ENCODE results near the gene CHD3. TPM values are rescaled to one million over a fixed set of nuclear protein-coding genes. Genes with fewer than 3 reads are reported as not detected.

CHD3 gene
- total RNA-seq, 1 donor from 2014 or later, result 30.3 TPM

GRCh38 chr17:7850701-7851437, 37.7 kb upstream of the CHD3 start:
- no peak for TF ChIP-seq CTCF (conservative IDR thresholded peaks at IDR 0.05; ENCODE audit: low read depth, low read length)
- H3K4me3 ChIP-seq (ENCODE audit: low read depth, low read length), result no peak overlapping the region
- no peak for DNase-seq (ENCODE audit: low read depth)

GRCh38 chr17:7851438-7852261, 36.9 kb upstream of the CHD3 start:
- peak; percentile 85 for TF ChIP-seq CTCF (conservative IDR thresholded peaks at IDR 0.05; ENCODE audit: low read depth, low read length)
- no peak overlapping the region for H3K4me3 ChIP-seq (ENCODE audit: low read depth, low read length)
- no peak for DNase-seq (ENCODE audit: low read depth)

GRCh38 chr17:7852262-7852670, 36.3 kb upstream of the CHD3 start:
- no peak overlapping the region for H3K4me3 ChIP-seq (ENCODE audit: low read depth, low read length)
- TF ChIP-seq CTCF (conservative IDR thresholded peaks at IDR 0.05; ENCODE audit: low read depth, low read length), result no peak
- no peak for DNase-seq (ENCODE audit: low read depth)

GRCh38 chr17:7852919-7853690, 35.5 kb upstream of the CHD3 start:
- no peak for DNase-seq (ENCODE audit: low read depth)
- no peak for TF ChIP-seq CTCF (conservative IDR thresholded peaks at IDR 0.05; ENCODE audit: low read depth, low read length)
- H3K4me3 ChIP-seq (ENCODE audit: low read depth, low read length), result no peak overlapping the region

- no peak for TF ChIP-seq CTCF (conservative IDR thresholded peaks at IDR 0.05; ENCODE audit: low read depth, low read length)
- no peak for DNase-seq (ENCODE audit: low read depth)
- H3K4me3 ChIP-seq (ENCODE audit: low read depth, low read length), result no peak overlapping the region
Measured at GRCh38 chr17:7853691-7854038, 34.9 kb upstream of the CHD3 start.

GRCh38 chr17:7854078-7854777, 34.4 kb upstream of the CHD3 start:
- no peak for TF ChIP-seq CTCF (conservative IDR thresholded peaks at IDR 0.05; ENCODE audit: low read depth, low read length)
- DNase-seq (ENCODE audit: low read depth), result no peak
- no peak overlapping the region for H3K4me3 ChIP-seq (ENCODE audit: low read depth, low read length)

Measured in epithelial cell of proximal tubule (primary cell).